ENCODE results near the gene IQCH. TPM values are rescaled to one million over a fixed set of nuclear protein-coding genes. Genes with fewer than 3 reads are reported as not detected.

Gene IQCH
- total RNA-seq, 2 experiments from 2014 or later: 1.5 to 2.0 TPM

- ChIA-PET CTCF (no interaction called here), POLR2A (no interaction called here)
Observed at GRCh38 chr15:67381416-67382045, 126.9 kb downstream of the IQCH start.

GRCh38 chr15:67382723-67383122 is 128.1 kb downstream of the IQCH start:
- CTCF ChIA-PET: no interaction called here
- POLR2A ChIA-PET: no interaction called here

DNA sequence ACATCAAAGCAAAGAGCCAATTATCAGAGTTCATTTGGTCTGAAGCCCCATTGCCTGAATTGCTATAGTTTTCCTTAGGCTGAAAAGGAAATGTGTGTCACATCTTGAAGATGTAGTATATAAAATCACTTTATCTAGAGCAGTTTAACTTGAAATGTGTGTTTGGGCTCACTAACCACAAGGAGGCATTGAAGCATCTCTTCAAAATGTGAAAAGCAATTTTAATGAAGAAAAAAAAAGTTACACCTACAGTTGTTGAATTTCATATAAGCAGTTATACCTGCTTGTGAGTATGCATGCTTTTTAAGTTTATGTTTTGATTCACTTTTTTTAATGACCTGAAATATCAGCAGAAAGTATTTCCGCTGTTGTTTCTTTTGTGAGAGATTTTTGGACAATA is 129.3 kb downstream of the IQCH start:
- CTCF ChIA-PET: no interaction called here
- POLR2A ChIA-PET: no interaction called here

GRCh38 chr15:67384761-67385160 is 130.2 kb downstream of the IQCH start:
- POLR2A ChIA-PET: no interaction called here
- CTCF ChIA-PET: no interaction called here

GRCh38 chr15:67385971-67386370 is 131.4 kb downstream of the IQCH start:
- CTCF ChIA-PET: no interaction called here

GRCh38 chr15:67386947-67387346 is 132.4 kb downstream of the IQCH start:
- ChIA-PET CTCF (interaction anchor here (0.6 kb wide), 1 partner anchor 485 kb away, joined by 6 read pairs; no protein-coding TSS in a partner anchor), POLR2A (no interaction called here)

More at GRCh38 chr15:67385971-67386370, 131.4 kb downstream of the IQCH start:
- POLR2A ChIA-PET: no interaction called here

- POLR2A ChIA-PET: no interaction called here
- CTCF ChIA-PET: no interaction called here
Observed at GRCh38 chr15:67389975-67390374, 135.4 kb downstream of the IQCH start.

GRCh38 chr15:67394873-67395639 is 140.5 kb downstream of the IQCH start:
- CTCF ChIA-PET: no interaction called here
- POLR2A ChIA-PET: no interaction called here

DNA sequence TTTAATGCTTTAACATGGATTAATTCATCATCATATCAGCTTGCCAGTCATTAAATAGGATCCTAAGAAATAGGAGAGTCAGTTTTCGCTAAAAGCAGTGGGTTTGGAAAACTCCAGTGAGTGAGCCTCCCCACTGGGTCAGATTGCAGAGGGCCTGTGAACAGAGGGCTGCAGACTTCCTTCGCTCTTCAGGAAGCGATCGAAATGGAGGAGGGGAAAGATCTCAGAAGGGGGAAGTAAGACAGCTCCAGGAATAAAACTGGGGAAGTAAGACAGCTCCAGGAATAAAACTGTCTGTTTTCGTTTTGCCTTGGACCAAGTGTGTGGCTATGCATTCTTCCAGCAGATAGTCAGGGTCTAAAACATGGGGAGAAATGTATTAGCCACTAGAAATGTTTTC is 141.5 kb downstream of the IQCH start:
- ChIA-PET POLR2A (no interaction called here), CTCF (no interaction called here)

DNA sequence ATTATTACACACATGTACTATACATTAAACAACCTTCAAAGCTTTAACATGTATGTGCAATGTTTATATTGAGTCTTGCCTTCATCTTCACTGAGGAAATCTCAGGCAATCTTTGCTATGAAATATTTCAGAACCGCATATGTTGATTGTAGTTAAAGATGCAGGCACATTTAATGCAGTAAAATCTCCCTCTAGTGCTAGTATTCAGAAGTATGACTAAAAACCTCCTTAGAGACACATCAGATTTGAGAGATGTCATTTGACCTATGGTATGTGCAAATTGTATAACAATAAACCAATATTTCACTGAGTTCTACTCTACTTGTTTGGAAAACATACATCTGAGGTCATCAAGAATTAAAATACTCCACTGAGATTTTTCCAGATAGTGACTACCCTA is 142.6 kb downstream of the IQCH start:
- ChIA-PET POLR2A (no interaction called here), CTCF (no interaction called here)

DNA sequence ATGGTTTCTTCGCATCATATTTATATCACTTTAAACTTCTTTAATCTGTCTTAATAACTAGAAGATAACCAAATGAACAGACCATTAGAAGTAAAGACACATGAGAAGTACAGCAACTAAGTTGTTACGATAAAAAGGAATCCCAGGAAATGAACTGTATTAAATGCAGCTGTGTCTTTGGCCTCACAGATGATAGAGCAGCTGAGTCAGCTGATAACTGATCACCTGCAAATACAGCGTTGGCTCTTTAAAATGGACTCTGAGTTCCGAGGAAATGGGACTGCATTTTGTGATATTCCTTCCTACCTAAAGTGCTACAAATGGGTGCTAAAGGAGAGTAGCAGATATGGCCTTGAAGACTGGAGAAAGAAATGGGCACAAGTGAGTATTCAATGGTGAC is 145.3 kb downstream of the IQCH start:
- CTCF ChIA-PET: no interaction called here

GRCh38 chr15:67400890-67401289 is 146.3 kb downstream of the IQCH start:
- POLR2A ChIA-PET: no interaction called here
- CTCF ChIA-PET: no interaction called here

More for the DNA sequence above, 145.3 kb downstream of the IQCH start:
- POLR2A ChIA-PET: no interaction called here

DNA sequence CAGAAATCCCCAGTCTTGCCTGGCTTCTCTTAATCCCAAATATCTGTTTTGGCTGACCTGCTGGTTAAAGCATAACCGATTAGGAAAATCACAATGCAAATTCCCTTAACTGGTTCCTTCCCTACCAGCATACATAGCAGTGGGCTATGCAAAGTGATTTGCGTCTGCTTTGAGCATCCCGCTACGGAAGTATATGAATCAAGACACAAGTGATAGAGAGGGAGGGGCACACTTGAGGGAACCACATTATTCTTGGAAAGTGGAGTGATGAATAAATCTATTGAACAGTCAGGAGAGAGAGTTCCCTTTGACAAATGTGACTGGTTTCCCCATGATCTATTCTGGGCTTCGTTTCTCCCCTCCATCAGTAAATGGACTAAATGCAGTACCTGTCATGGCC is 146.8 kb downstream of the IQCH start:
- POLR2A ChIA-PET: no interaction called here
- CTCF ChIA-PET: no interaction called here

- ChIA-PET CTCF (no interaction called here), POLR2A (no interaction called here)
Observed at GRCh38 chr15:67403428-67404154, 149.0 kb downstream of the IQCH start.

DNA sequence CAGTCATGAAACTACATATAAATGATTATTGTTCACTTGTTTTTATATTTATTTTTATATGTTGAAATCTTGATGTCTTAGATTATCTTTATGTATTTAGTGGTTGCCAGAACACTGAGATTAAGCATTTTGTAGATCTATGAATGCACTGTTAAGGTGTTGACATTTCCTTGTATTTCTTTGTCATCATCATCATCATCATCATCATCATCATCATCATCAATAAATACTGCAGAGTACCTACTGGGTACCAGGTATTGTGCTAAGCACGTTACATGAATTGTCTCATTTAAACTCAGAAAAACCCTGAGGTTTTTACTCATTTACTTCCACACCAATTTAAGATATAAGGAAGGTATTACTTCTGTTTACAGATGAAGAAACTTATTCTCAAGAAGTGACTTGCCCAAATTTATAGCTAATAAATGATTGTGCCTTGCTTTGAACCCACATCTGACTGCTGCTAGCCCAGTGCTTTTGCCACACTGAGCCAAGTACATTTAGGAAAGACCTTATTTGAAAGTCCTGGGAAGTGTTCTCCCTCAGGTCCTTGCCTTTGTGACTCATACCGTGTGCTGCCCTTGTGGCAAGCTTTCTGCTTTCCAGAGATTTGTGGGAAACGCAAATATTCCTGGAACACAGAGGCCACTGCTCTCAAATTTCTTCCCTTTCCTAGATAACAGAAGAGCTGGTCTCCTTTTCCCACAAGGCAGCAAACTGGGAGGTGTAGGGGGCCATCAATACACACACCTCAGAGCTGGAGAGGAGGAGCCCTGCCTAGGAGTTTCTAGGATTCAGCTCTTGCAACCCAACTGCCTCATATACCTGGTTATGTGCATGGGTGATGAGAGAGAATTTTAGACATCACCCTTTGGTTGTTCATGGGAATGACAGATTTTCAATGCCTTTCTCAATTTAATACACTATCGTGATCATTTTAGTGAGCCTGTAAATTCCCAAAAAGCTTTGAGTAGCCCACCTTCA is 150.9 kb downstream of the IQCH start:
- POLR2A ChIA-PET: no interaction called here
- CTCF ChIA-PET: no interaction called here

GRCh38 chr15:67406257-67406861 is 151.8 kb downstream of the IQCH start:
- ChIA-PET POLR2A (no interaction called here), CTCF (no interaction called here)

GRCh38 chr15:67407786-67408185 is 153.2 kb downstream of the IQCH start:
- ChIA-PET CTCF (interaction anchor here (0.6 kb wide), 1 partner anchor 1038 kb away, joined by 3 read pairs; no protein-coding TSS in a partner anchor), POLR2A (no interaction called here)

DNA sequence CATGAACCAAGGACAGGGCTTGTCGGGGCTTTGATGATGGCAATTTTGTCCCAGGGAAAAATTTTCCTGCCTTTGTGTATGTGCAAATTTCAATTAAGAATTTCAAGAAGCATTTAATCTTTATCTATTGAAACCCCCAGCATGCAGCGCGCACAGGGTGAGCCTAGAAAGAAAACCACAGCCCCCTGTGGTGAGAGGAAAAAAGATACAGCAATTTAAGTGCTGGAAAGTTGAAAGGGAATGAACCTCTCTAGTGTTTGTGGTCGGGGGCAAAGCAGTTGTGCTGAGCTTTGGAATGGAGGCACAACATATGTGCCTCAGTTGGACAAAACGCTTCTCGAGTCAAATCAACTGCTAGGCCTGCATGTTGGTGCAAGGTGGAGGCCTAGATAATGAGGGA is 154.6 kb downstream of the IQCH start:
- ChIA-PET CTCF (no interaction called here), POLR2A (no interaction called here)

DNA sequence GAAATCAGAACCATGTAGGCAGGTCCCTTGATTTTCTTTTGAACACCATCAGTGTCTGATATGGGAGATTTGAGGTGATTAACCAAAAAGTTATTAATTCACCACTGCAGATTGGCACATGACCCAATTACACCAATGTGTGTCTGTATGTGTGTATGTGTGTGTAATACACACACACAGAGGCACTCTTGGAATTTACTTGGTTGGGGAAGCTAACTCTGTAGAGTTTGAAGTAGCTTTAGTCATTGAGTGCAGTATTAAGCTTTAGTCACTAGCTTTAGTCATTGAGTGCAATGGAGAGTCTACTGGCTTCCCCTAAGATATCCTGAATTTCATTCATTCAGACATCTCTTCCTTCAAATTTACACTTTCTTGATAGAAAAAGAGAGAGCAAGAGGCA is 156.9 kb downstream of the IQCH start:
- POLR2A ChIA-PET: no interaction called here
- CTCF ChIA-PET: no interaction called here

Measured in activated CD8-positive, alpha-beta memory T cell treated with anti-CD3 and anti-CD28 coated beads for 36 hours (primary cell).